Measurements from ENCODE around the gene AATK.
"Not testable (repeated sequence)": the region's sequence is repeated elsewhere in the genome, so short reads cannot be mapped to it uniquely, and the experiment has no call there.

The AATK gene

DNA sequence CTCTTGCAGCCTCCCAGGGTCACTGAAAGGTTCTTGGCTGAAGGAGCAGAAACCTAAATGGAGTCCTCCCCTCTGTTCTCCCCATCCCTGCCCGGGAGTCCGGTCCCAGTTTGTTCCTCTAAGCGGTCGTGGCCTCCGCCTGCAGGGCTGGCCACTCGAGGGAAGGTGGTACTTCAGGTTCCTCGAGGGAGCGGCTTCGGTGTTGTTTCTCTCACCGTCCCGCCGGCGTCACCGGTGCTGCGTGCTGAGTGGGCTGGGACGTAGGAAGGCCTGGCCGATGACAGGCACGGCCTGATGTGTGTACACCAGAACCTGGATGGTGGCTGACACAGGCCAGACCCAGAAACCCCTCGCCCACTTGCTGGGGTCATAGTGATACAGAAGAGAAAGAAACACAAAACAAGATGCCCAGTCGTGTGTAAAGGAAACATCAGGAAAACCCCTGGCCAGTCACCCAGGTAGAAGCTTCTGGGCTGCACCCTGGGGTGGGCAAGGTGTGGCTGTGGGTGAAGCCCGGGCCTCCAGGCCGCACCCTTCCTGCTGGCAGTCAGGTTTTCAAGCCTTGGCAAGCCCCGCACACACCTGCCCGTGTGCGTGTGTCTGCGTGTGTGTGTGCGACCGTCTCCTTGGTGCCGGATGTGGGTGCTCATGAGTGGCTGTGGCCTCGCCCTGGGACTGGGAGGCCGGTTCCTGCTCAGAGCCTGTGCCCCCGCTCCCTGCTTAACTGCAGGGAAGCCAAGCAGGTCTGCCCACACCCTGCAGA lies 79.1 kb downstream of the AATK start:
- no peak for DNase-seq

DNA sequence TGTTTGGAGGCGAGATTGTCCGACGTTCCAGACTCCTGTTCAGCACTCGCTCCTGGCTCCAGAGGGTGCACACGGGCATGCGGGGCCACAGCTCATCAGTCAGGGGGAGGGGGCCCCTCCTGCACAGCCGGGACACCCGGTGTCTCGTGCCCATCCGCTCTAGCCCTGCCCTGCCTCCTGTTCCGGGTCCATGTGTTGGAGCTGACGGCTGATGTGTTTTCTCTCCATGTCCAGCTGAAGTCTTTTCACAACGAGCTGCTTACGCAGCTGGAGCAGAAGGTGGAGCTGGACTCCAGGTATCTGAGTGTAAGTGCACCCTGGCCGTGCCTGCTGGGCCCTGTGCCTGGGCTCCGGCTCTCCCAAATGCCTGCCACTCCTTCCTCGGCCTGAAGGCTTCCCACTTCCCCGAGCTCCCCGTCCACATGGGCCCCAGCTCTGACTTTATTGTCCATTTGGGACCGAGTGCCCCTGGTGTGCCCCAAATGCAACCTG lies 80.6 kb downstream of the AATK start:
- no peak for DNase-seq

DNA sequence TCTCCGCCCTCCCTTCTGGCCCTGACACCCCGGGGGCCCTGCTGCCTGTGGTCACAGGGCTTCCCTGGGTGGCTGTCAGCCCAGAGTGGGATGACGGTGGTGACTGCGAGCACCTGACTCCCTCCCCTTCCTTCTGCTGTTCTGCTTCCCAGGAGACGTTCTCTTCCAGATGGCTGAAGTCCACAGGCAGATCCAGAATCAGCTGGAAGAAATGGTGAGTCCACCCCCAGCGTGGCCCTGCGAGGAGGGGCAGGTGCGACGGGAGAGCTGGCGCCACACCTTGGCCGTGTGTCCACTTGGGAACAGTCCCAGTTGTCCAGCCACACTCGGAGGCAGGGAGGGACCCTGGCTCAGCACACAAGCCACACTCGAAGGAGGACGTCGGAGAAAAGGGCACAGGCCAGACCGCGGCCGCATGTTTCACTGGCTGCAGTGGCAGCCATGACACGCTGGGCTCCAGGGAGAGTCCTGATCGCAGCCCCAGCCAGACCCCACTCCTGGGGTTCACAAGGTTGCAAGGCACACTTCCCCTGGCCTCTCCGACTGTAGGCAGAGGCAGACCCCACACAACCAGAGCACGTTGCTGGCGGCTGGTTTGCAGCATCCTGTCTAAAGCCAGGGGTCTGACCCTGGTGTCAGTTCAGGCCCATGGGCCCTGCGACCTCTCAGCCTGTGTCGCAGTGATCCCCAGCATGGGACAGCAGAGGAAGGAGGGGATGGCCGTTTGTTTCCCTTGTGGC lies 81.2 kb downstream of the AATK start:
- no peak for DNase-seq

DNA sequence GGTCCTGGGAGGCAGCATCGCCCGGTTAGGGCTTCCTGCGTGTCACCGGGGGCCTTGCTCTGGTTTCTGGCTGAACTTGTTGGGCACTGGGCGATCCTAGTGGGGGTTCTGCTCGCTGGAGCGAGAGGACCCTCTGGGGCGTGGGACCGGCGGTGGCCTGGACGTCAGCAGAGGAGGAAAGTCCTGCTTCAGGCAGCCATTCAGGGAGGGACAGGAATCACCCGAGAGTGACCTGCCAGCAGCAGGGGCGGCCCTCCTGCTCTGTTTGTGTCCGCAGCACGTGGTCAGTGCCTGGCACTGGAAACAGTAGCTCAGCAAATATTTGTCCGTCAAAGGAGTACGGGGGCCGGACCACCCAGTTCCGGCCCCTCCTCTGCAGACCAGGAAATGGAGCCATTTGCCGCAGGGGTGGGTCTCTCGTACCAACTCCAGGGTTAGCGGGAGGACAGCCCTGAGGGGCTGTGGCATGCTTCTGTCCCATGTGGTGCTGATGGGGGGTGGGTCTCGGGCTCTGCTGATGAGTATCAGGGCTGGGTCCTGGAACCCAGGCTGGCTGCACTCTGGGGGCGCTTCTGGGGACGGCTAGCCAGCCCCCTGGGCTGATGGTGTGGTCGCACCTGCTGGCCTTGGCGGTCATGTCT lies 82.8 kb downstream of the AATK start:
- no peak for DNase-seq

DNA sequence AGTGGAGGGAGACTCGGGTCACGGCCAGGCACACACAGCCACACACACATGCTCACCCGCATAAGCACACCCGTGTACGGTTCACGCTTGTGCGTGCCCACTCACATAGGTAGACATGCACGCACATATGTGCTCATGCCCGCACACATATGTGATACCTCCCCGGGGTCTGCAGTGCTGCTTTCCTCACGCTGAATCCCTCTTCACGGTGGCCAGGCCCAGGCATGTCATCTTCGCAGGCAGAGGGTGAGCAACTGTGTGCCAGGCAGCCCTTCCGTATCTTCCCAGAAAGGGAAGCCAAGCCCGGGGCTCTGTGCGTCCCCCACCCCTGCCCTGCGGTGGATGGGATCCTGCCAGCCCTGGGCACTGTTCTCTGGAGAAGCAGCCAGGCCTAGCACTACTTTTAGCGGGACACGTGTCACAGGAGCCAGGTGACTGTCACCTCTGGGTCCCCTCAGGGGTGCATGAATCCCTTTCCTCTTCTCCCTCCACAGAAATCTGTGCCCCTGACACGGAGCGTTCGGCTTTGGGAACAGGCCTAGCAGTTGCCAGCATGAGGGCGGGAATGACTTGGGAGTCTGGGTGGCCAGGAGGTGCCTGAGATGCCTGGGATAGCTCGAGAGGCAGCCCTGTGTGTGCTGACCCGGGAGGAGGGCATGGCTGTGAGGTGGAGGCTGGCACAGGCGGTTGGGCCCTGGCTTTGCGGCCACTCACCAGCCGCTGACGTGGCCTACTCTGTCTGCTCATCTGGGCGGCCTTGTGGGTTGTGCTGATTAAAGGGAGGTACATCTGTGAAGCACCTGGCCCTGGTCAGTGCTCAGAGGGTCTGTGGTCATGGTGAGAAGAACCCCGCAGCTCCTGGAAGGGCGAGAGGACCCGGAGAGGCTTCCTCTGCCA lies 83.6 kb downstream of the AATK start:
- no peak for DNase-seq

DNA sequence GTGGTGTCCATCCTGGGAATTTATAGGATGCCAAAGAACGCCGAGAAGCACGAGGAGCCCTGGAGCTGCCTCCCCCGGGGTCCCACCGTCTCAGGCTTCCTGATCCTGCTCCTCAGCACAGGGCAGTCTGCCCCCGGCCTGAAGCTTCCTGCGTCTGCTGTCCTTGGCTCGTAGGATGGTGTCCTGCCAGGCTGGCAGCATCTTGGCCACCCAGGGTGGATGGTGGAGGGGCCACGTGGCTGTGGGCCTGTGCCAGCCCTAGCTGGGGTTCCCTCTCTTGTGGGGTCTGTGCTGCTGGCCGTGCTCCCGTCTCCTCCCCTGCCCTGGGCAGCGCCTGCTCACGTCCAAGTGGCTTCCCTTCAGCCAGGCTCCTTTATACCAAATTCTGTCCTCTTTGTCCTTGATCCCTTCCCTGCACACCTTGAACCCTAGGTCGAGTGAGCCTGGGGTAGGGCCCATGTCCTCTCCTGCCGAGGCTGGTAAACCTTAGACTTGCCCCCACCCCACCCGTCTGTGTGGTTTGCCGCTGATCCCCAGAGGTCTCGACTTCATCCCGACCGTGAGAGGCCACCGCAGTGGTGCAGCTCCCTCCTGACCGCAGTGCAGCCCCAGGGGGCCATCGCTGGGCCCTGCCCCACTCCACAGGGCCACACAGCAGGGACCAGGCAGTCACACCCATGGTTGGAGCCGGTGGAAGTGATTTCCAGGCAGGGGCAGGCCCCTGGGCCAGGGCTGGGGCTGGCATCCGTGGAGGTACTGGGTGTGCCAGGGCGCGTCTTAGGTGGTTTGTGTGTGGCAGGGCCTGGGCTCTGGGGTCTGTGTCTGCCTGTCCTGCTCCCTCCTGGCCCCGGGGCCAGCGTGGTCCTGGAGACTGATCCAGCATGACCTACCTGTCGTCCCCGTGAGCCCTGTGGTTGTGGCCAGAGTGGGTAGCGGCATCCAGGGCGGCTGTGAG lies 84.5 kb downstream of the AATK start:
- DNase-seq: no peak

DNA sequence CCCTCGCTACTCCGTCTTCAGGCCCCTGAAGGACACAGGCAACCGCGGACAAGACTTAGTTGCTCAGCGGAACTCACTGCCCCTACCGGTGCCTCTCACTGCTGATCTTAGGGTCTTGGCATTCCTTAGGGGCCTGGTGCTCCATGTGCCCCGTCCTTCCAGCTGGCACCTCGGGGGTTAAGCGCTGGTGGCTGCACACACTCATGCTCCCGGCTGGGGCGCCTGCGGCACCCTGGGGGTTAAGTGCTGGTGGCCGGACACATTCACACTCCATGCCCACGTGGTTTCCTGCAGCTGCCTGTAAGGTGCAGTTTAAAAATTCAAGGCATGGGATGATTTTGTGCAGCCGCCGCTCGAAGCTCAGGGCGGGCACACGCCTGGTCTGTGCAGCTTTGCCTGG lies 86.0 kb downstream of the AATK start:
- DNase-seq: no peak

DNA sequence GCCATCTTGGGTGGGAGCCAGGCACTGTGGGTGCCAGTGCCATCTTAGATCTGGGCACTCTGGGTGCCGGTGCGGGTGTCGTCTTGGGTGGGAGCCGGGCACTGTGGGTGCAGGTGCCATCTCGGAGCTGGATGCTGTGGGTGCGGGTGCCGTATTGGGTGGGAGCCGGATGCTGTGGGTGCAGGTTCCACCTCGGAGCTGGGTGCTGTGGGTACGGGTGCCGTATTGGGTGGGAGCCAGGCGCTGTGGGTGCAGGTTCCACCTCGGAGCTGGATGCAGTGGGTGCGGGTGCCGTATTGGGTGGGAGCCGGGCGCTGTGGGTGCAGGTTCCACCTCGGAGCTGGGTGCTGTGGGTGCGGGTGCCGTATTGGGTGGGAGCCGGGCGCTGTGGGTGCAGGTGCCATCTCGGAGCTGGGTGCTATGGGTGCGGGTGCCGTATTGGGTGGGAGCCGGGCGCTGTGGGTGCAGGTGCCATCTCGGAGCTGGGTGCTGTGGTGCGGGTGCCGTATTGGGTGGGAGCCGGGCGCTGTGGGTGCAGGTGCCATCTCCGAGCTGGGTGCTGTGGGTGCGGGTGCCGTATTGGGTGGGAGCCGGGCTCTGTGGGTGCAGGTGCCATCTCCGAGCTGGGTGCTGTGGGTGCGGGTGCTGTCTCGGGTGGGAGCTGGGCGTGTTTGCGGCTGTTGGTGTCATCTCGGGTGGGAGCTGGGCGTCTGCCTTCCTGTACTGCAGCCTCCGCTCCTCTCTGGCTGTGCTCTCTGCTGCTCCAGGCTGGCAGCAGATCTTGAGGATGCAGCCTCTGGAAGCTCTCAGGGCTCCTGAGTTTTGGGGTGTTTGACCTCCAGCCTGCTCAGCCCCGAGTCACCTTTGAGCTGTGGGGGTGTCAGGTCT lies 87.8 kb downstream of the AATK start:
- not testable (repeated sequence) for DNase-seq

DNA sequence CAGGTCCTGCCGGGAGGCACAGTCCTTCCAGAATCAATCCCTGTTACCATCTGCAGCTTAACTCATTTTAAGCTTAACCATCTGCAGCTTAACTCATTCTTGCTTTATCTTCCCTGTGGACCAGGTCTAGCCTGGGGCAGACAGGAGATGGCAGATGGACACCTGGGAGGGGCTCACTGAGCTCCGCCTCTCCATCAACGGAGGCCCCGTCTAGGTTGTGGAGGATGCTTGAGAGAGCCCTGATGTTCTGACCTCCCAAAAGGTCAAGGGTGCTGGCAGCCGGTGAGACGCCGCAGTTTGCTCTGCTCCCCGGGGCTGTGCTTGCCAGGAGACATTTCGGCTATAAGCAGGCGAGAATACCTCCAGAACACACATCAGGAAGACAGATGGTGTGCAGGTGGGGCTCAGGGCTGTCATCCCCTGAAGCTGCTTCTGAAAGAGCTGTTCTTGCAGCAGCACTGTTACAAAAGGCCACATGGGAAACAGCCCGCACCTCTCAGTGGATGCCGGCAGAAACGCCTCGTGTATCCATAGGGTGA lies 89.8 kb downstream of the AATK start:
- DNase-seq: no peak

DNA sequence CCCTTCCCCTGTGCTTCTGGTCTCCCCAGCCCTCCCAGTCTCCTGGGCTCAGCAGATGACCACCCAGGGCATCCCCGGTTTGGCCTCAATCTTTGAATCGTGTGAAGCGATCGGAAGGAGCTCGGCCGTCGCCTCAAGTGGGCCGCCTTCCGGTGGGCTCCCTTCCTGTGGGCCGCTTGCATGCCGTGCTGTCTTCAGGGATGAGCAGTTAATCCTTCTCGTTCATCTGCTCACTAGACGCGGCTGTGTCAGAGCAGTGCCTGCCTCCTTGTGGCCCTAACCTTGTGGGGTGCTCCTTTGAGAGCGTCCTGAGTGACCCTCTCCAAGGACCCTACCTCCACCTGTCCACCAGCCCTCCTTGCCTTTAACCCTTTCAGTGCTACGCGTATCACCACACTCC lies 90.7 kb downstream of the AATK start:
- no peak for DNase-seq

DNA sequence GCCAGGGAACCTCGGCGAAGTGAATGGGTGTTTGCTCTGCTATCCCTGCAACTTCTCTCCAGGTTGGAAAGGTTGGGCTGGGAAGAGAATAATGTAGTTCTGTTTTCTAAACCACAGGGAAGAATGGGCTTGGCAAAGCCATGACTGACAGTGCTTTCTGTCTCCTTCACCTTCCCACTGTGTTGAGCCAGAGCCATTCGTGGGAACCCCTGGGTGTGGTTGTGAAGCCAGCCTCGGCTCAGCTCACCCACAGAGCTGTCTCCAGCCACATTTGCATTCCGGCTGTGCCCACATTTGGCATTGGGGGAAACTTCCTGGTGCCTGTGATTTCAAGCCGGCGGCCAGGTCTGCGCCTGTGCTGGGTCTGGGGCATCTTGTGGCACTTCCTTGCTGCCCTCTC lies 91.1 kb downstream of the AATK start:
- DNase-seq: no peak

DNA sequence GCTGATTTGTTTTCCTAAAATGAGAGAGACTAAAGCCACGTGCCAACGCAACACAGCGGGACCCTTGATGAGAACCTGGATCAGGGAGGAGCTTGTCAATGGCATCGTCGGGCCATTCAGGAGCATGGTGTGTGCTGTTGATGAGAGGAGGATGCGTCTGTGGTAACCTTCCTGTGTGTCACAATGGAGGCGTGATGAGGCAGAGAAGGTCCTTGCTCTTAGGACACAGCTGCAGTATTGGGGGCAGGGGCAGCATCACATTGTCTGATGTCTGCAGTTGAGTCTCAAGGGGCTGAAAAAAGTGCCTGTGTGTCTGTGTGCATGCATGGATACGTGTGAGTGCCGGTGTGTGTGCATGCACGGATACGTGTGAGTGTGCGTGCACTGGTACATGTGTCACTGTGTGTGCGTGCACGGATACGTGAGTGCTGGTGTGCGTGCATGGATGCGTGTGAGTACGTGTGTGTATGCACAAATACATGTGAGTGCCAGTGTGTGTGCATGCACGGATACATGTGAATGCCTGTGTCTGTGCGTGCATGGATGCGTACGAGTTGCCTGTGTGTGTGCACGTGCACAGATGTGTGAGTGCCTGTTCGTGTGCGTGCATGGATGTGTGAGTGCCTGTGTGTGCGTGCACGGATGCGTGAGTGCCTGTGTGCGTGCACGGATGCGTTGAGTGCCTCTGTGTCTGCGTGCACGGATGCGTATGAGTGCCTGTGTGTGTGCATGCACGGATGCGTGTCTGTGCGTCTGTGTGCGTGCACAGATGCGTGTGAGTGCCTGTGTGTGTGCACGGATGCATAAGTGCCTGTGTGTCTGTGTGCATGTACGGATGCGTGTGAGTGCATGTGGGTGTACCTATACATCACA lies 91.8 kb downstream of the AATK start:
- no peak for DNase-seq

DNA sequence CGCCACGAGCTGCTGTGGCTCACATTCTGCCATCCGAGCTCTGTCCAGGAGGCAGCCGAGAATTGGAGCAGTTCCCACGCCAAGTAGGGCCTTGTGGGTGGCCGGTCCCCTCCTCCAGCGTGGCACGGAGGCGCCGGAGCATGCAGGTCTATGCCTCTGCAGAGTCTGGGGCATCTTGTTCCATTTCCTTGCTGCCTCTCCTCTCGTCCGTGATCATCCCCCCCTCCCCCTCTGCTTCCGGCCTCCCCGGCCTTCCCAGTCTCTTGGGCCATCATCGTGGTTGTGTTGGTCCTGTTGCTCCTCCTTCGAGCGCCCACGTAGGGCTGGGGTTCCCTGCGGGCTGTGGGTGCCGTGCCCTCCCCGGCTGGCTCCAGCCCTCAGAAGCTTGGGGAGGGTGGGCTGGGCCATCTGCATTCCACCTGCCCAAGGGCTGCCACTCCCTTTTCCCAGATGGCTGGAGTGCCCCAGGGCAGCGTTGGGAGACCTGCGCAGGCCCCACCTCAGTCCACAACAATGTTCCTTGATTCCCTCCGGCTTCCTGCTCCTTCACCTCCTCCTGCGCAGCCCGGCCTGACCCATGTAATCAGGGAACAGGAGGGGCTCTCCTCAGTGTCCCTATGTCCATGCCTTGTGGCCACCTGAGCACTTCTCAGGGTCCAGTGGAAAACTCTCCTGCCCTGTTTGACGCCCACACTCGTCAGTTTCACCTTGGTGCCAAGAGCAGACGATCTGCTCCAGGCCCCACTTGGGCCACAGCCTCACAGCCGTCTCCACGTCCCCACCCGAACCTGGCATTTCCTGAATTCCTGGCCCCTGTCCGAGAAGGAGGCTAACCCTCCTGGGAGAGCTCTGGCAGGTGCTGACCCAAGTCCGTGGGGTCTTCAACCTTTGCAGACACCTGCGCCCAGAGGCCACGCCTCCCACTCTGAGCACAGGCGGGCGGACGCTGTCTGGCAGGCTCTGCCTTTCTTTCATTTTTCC lies 94.0 kb downstream of the AATK start:
- no peak for DNase-seq

DNA sequence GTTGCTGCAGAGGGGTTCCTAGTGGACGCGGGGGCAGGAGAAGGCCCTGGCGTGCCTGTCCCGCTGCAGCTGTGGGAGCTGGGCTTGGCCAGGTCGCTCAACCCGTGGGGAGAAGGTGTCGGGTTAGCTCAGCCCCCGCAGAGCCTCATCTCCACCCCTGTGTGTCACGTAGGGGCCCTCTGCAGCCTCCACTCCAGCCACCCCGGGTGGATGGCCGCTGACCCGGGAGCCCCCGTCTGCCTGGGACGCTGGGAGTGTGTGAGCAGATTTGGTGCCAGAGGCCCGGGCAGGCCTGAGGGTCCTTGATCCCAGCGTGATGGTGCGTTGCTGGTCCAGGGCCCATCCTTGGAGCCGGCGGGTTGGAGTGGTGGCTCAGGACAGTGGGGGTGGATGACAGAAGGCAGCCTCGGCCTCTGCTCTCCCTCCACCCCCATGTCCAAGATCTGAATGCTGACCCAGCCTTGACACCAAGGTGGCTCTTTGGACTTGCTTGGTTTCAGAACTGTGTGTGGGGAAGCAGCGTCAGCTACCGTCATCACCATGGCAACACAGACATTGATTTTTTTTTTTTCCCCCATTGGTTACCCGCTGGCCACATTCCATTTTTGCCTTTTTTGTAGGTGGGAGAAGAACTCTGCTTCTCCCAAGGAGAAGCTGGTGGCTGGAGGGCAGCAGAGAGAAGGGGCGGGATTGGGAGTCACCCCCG lies 95.3 kb downstream of the AATK start:
- DNase-seq: no peak

DNA sequence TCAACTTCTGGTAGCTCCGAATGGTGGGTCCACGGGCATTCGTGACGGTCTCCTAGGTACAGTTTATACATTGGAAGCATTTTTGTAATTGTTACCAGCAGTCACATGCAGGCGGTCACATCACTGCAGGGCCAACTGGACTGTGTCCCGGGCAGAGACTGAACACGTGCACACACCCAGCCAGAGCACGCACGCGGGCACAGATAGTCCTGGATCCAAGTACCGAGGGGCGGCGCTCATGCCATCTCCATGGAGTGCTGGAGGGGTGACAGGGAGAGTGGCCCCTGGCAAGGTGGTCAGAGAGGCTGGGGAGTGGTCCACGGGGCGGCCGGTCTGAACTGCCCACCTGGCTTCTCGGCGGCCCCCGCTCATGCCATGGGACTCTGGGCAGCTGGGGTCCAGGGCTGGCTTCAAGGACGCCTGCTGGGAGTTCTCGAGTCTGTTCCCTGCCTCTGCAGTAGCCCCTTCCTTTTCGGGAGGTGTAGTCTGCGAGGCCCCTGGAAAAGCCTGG lies 96.8 kb downstream of the AATK start:
- DNase-seq: no peak

DNA sequence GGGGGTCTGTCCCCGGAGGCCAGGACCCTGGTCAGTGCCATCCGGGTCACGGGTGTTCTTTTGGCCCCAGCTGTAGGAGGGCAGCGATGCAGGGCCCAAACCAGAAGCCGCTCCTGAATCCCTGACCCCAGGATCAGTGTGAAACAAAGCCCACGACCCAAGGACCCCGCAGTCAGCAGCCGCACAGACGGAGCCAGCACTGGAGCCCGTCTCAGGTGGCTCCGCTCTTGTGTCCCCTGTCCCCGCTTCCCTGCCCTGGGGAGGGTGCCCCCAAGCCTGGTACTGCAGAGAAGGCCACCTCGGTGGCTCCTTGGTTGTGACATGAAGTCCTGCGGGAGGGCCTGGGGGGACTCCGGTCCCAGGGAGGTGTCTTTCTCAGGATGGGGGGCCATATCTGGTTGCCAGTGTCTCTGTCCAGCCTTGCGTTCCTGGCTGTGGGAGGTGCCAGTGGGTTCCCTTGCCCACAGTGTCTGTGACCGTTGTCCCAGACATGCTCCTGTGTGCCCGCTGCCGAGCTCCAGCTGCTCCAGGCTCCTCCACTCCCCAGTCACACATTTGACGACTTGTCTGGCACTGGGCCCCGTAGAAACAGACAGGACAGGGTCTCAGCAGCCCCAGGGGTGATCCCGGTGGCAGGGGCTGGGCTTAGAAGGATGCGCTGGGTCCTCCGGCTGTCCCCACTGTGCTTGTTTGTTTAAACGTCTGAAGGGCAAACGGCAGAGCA lies 97.4 kb downstream of the AATK start:
- DNase-seq: no peak

Data from suppressor macrophage (primary cell).